HepG2 (cell line): ENCODE measurements around the gene TCTA.

Experiments used
- ETV6 ChIP-seq: sonication (generic); formaldehyde crosslinking; conservative IDR thresholded peaks from 2 replicates; pipeline ENCODE4 v1.4.0; 2020; ENCODE audit warnings: missing genetic modification reagents
- EZH2 ChIP-seq: conservative IDR thresholded peaks from 2 replicates; pipeline ENCODE4 v1.6.1; 2012; ENCODE audit warnings: mild to moderate bottlenecking, low read depth, low read length, moderate library complexity
- POLR2AphosphoS5 ChIP-seq: IDR thresholded peaks from 2 replicates; pipeline ENCODE4 v1.6.1; 2012; ENCODE audit warnings: low read depth, low read length
- RNF2 ChIP-seq: fragments of 450-650 bp; conservative IDR thresholded peaks from 2 replicates; pipeline ENCODE4 v1.6.1; 2016; ENCODE audit warnings: low read depth
- TF ChIP-seq, protein P1 (sequence below): sonication (generic); formaldehyde crosslinking; IDR thresholded peaks from 2 replicates; pipeline ENCODE4 v1.5.0; 2020; ENCODE audit warnings: mild to moderate bottlenecking, missing genetic modification reagents, moderate library complexity
- TF ChIP-seq, protein P2 (sequence below): sonication (generic); formaldehyde crosslinking; IDR thresholded peaks from 2 replicates; pipeline ENCODE4 v1.4.0; 2020; ENCODE audit warnings: mild to moderate bottlenecking, low read depth, missing genetic modification reagents

DNA sequence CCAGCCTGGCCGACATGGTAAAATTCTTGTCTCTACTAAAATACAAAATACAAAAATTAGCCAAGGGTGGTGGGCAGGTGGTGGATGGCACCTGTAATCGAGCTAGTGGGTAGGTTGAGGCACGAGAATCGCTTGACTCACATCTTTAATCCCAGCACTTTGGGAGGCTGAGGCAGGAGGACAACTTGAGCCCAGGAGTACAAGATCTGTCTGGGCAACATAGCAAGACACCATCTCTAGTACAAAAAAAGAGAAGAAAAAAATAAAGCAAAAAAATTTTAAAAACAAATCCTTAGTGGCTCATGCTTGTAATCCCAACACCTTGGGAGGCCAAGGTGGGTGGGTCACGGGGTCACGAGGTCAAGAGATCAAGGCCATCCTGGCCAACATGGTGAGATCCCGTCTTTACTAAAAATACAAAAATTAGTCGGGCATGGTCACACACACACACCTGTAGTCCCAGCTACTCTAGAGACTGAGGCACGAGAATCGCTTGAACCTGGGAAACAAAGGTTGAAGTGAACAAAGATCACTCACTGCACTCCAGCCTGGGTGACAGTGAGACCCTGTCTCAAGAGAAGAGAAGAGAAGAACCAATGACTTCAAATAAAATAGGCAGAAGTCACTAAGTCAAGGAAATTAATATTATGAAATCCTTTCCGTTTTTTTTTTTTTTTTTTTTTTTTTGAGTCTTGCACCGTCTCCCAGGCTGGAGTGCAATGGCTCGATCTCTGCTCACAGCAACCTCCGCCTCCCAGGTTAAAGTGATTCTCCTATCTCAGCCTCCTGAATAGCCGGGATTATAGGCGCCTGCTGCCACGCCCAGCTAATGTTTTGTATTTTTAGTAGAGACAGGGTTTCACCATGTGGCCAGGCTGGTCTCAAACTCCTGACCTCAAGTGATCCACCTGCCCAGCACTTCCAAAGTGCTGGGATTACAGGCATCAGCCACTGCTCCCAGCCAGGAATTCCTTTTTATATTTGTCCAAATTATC is 5.4 kb upstream of the TCTA start:
- TF ChIP-seq, protein P1, sequence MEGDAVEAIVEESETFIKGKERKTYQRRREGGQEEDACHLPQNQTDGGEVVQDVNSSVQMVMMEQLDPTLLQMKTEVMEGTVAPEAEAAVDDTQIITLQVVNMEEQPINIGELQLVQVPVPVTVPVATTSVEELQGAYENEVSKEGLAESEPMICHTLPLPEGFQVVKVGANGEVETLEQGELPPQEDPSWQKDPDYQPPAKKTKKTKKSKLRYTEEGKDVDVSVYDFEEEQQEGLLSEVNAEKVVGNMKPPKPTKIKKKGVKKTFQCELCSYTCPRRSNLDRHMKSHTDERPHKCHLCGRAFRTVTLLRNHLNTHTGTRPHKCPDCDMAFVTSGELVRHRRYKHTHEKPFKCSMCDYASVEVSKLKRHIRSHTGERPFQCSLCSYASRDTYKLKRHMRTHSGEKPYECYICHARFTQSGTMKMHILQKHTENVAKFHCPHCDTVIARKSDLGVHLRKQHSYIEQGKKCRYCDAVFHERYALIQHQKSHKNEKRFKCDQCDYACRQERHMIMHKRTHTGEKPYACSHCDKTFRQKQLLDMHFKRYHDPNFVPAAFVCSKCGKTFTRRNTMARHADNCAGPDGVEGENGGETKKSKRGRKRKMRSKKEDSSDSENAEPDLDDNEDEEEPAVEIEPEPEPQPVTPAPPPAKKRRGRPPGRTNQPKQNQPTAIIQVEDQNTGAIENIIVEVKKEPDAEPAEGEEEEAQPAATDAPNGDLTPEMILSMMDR (CRISPR knock-in tag), result no peak
- TF ChIP-seq, protein P2, sequence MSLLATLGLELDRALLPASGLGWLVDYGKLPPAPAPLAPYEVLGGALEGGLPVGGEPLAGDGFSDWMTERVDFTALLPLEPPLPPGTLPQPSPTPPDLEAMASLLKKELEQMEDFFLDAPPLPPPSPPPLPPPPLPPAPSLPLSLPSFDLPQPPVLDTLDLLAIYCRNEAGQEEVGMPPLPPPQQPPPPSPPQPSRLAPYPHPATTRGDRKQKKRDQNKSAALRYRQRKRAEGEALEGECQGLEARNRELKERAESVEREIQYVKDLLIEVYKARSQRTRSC (CRISPR knock-in tag), result no peak
- TF ChIP-seq EZH2, result no peak
- no peak for TF ChIP-seq ETV6 (CRISPR knock-in tag)
- TF ChIP-seq POLR2AphosphoS5, result no peak
- no peak for TF ChIP-seq RNF2
